Measurements from ENCODE around the gene GMCL2.

The GMCL2 gene

GRCh38 chr5:178149199-178149932 is 37.8 kb downstream of the GMCL2 start:
- no peak for DNase-seq (ENCODE audit: low read depth, low spot score)
- in situ Hi-C loops (cut with HindIII; ENCODE audit: low sequenced_read_pairs), result no loop called here
- TF ChIP-seq CTCF (IDR thresholded peaks at IDR 0.05; ENCODE audit: low read depth, low read length), result no peak
- H3K4me3 ChIP-seq (ENCODE audit: low read depth, low read length), result no peak overlapping the region

- in situ Hi-C loops (cut with HindIII; ENCODE audit: low sequenced_read_pairs), result no loop called here
- no peak for DNase-seq (ENCODE audit: low read depth, low spot score)
- no peak overlapping the region for H3K4me3 ChIP-seq (ENCODE audit: low read depth, low read length)
- no peak for TF ChIP-seq CTCF (IDR thresholded peaks at IDR 0.05; ENCODE audit: low read depth, low read length)
Measured at GRCh38 chr5:178147406-178147805, 39.8 kb downstream of the GMCL2 start.

- in situ Hi-C loops (cut with HindIII; ENCODE audit: low sequenced_read_pairs), result no loop called here
- DNase-seq (ENCODE audit: low read depth, low spot score), result peak; percentile 28
- peak; percentile 83 for TF ChIP-seq CTCF (IDR thresholded peaks at IDR 0.05; ENCODE audit: low read depth, low read length)
- no peak overlapping the region for H3K4me3 ChIP-seq (ENCODE audit: low read depth, low read length)
Measured at GRCh38 chr5:178145965-178146820, 41.0 kb downstream of the GMCL2 start.

GRCh38 chr5:178143901-178144300 is 43.3 kb downstream of the GMCL2 start:
- no peak overlapping the region for H3K4me3 ChIP-seq (ENCODE audit: low read depth, low read length)
- TF ChIP-seq CTCF (IDR thresholded peaks at IDR 0.05; ENCODE audit: low read depth, low read length), result no peak
- DNase-seq (ENCODE audit: low read depth, low spot score), result no peak
- in situ Hi-C loops (cut with HindIII; ENCODE audit: low sequenced_read_pairs), result no loop called here

GRCh38 chr5:178143246-178143645 is 43.9 kb downstream of the GMCL2 start:
- H3K4me3 ChIP-seq (ENCODE audit: low read depth, low read length), result no peak overlapping the region
- in situ Hi-C loops (cut with HindIII; ENCODE audit: low sequenced_read_pairs), result no loop called here
- DNase-seq (ENCODE audit: low read depth, low spot score), result no peak
- no peak for TF ChIP-seq CTCF (IDR thresholded peaks at IDR 0.05; ENCODE audit: low read depth, low read length)

- DNase-seq (ENCODE audit: low read depth, low spot score), result no peak
- in situ Hi-C loops (cut with HindIII; ENCODE audit: low sequenced_read_pairs), result no loop called here
- no peak overlapping the region for H3K4me3 ChIP-seq (ENCODE audit: low read depth, low read length)
Measured at GRCh38 chr5:178142642-178143041, 44.5 kb downstream of the GMCL2 start.

More at GRCh38 chr5:178142642-178143041, 44.5 kb downstream of the GMCL2 start:
- TF ChIP-seq CTCF (IDR thresholded peaks at IDR 0.05; ENCODE audit: low read depth, low read length), result no peak

Measured in astrocyte of the spinal cord (primary cell).